GM19468 (cell line): ENCODE results near the gene ARMH1.

Experiments
- ATAC-seq: cut with Tn5 transposase; IDR thresholded peaks from one replicate; pipeline ENCODE4 v1.9.1; 2021; ENCODE audit warnings: mild to moderate bottlenecking, moderate library complexity, moderate number of reproducible peaks; ENCODE audit not compliant: unreplicated experiment; ENCODE audit errors: extremely low read depth

The ARMH1 gene

DNA sequence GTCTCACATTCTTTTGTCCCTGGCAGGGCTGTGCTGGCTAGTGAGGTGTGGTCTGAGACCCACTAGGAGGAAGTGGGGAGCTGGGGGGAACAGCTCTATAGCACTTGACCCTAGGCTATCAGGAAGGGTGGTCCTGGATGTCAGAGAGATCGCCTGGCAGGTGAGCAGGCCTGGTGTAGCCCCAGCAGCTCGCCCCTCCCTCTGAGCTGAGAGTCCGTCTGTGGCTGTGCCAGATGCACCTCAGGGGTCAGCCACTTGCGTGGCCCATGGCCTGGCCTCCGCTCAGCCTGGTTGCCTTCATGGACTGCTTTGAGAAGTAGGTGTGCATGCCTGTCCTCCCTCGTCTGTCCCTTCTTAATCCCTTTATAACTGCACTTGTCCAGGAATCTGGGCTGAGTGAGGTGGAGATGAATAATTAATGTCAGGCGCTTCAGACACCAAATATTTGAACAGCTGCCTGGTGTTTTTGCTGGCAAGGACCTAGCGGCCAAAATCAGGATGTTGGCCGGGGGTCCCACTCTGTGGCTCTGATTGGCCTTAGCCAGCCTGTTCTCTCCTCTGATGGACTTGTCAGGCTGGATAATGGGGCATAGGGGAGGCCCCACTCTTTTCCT lies 30.7 kb upstream of the ARMH1 start:
- ATAC-seq: no peak

DNA sequence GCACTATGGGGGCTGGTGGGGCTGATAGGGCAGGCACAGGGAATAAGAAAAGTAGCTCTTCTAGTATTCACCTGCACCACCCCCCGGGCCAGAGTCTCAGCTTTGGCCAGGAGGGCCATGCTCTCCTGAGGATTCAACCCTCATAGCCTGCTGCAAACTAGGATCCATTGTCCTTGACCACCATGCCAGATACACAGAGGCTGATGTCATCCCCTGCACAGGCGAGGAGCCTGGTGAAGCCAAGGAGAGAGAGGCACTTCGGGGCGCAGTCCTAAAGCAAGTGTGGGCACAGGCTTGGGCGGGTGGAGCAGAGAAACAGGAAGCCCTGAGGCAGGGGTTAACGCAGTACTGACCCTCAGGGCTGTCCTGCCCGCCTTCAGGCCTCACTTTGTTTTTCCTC lies 29.7 kb upstream of the ARMH1 start:
- ATAC-seq: no peak

DNA sequence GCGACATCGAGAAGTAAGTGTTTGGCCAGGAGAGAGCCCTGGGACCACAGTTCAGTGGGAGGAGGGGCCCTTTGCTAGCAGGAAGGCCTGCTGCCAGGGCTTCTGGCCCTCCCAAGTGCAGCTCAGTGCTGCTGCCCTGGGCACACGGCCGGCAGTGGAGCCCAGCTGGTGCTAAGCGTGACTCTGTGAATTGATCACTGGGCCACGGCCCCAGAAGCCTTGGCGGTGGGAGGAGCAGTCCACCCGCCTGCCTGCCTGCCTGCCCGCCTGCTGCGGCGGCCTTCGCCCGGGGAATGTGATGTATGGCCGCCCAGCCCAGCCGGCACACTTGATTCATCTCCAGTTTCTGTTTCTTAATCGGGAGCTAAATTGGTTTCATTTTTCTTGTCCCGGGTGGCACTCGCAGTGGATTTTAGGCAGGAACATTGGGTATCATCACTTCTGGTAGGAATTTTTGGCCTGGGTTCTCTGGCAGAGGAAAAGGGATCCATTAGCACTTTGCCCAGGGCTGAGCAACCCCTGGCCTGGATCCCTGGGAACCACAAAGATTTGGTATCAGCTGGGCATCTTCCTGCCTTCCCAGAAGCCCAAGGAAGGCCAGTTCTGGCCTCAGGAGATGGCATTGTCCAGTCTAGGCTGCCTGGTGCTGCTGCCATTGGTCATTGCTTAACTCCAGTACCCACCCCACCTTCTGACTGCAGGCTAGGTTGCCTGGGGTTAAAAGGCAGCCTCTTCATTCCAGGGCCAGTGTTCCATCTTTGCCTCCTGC lies 28.9 kb upstream of the ARMH1 start:
- no peak for ATAC-seq

- ATAC-seq: no peak
Measured at GRCh38 chr1:44646261-44647110, 28.0 kb upstream of the ARMH1 start.

DNA sequence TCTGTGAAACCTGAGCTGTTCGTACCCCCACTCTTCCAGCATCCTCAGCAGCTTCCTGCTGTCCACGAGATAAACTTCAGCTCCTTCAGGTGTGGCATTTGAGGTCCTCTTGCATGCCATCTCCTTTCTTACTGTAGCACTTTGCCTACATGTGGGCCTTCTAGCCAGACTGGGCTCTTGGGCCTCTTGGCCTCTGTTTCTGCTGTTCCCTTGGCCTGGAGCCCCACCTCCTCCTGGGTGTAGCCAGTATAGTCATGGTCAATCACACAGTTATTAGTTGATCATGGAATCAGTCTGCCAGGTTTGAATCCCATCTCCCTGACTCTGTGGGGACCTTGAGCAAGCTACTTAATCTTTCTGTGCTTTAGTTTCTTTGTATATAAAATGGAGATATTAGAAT lies 26.6 kb upstream of the ARMH1 start:
- ATAC-seq: no peak

GRCh38 chr1:44648529-44649250 lies 25.8 kb upstream of the ARMH1 start:
- no peak for ATAC-seq

- ATAC-seq: no peak
Measured at GRCh38 chr1:44649788-44650158, 24.7 kb upstream of the ARMH1 start.

DNA sequence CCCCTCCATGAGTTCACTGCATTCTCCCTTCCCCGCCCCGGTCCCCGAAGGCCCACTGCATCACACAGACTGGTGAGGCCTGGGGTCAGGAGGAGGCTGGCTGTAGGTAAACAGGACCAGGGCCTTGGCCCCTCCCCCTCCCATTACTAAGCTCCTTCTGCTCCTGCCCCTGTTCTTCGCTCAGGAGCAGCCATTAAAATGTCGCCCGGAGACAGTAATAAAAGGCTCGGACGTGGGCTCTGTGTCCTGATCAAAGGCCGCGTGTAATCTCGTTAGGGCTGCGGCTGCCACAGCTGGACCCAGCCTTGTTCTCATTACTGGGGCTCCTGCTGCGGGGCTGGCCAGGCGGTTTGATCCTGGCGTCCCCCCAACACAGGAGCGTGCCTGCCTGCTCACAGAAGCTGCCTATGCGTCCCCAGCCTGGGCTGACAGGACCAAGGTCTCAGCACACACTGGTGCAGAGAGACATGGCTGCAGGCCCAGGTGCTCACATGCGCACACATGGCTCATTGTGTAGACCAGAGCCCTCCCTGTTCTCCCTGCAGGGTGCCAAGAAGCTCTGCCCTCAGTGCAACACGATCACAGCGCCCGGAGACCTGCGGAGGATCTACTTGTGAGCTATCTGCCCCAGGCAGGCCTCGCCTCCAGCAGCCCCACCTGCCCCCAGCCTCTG lies 24.2 kb upstream of the ARMH1 start:
- no peak for ATAC-seq

DNA sequence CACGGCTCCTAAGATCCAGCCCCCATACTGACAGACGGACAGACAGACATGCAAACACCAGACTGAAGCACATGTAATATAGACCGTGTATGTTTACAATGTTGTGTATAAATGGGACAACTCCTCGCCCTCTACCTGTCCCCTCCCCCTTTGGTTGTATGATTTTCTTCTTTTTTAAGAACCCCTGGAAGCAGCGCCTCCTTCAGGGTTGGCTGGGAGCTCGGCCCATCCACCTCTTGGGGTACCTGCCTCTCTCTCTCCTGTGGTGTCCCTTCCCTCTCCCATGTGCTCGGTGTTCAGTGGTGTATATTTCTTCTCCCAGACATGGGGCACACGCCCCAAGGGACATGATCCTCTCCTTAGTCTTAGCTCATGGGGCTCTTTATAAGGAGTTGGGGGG lies 23.4 kb upstream of the ARMH1 start:
- no peak for ATAC-seq

- ATAC-seq: no peak
Measured at GRCh38 chr1:44652445-44653106, 21.9 kb upstream of the ARMH1 start.

- ATAC-seq: no peak
Measured at GRCh38 chr1:44653107-44653964, 21.2 kb upstream of the ARMH1 start.

- no peak for ATAC-seq
Measured at GRCh38 chr1:44654621-44655187, 19.8 kb upstream of the ARMH1 start.

- ATAC-seq: no peak
Measured at GRCh38 chr1:44655609-44656008, 18.9 kb upstream of the ARMH1 start.

DNA sequence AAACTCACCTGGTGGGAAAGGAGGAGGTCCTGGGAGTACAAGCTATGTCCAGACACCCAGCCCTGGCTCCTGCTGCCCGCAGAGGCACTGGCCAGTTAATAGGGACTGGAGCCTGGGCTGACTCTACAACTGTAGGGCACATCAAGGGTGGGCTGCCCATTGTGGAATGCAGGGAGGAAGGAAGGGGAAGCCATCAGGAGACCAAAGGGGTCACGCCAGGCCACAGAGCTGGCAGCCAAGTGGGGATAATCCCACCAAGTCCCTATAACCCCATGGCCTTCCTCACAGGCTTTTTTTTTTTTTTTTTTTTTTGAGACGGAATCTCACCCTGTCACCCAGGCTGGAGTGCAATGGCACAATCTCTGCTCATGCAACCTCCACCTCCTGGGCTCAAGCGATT lies 14.9 kb upstream of the ARMH1 start:
- ATAC-seq: no peak

GRCh38 chr1:44660176-44660575 lies 14.3 kb upstream of the ARMH1 start:
- ATAC-seq: no peak

GRCh38 chr1:44661781-44662682 lies 12.5 kb upstream of the ARMH1 start:
- ATAC-seq: no peak

DNA sequence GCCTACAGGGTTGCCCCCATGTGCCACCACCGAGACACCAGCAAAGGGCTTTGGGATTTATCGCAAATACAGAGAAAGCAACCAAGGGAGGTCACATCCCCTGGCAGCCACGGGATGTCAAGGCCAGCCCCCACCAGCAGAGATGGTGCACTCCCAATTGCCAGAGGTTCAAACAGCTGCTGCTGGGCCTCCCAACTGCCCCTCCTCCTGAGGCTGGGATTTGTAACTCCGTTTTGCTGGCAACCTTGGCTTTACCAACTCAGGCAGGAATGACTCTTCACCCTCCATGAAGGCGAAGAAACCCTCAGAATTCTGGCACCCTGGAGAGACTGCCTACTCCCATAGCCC lies 11.9 kb upstream of the ARMH1 start:
- ATAC-seq: no peak
